Osteocyte (in vitro differentiated cells): ENCODE measurements around the gene ASF1B. TPM values are rescaled to one million over a fixed set of nuclear protein-coding genes. Genes with fewer than 3 reads are reported as not detected.
A peak's percentile ranks its signal among the peaks of the same experiment; 100 is the strongest.

Source experiments
- DNase-seq: peaks from one replicate; pipeline ENCODE4 v3.0.0; 2021; ENCODE audit warnings: mixed read lengths; ENCODE audit not compliant: unreplicated experiment; ENCODE audit errors: extremely low spot score
- H3K27ac Mint-ChIP-seq: one replicate; pipeline ENCODE4 v1.8.0; 2021; ENCODE audit warnings: mild to moderate bottlenecking, mixed read lengths; ENCODE audit not compliant: unreplicated experiment
- H3K27me3 Mint-ChIP-seq: one replicate; pipeline ENCODE4 v1.8.0; 2021; ENCODE audit warnings: mixed read lengths; ENCODE audit not compliant: unreplicated experiment
- H3K36me3 Mint-ChIP-seq: one replicate; pipeline ENCODE4 v1.8.0; 2021; ENCODE audit warnings: mixed read lengths; ENCODE audit not compliant: unreplicated experiment
- H3K4me1 Mint-ChIP-seq: one replicate; pipeline ENCODE4 v1.8.0; 2021; ENCODE audit warnings: mixed read lengths; ENCODE audit not compliant: unreplicated experiment
- H3K4me3 Mint-ChIP-seq: one replicate; pipeline ENCODE4 v1.8.0; 2021; ENCODE audit warnings: mild to moderate bottlenecking, moderate library complexity, mixed read lengths; ENCODE audit not compliant: unreplicated experiment
- H3K9me3 Mint-ChIP-seq: one replicate; pipeline ENCODE4 v1.8.0; 2021; ENCODE audit warnings: mixed read lengths; ENCODE audit not compliant: unreplicated experiment
- CTCF ChIP-seq: fragments of 200-600 bp; sonication (generic); IDR thresholded peaks from 2 replicates; pipeline ENCODE4 v1.5.0; 2021; ENCODE audit warnings: antibody characterized with exemption, mild to moderate bottlenecking, moderate library complexity
- total RNA-seq: library from RNA; stranded (reverse); gene quantifications from 2 replicates; pipeline ENCODE4 v1.2.1, GENCODE V29; 2021

Gene ASF1B
- total RNA-seq, 1 donor from 2014 or later: 4.5 TPM

GRCh38 chr19:14102102-14102696 lies 34.2 kb downstream of the ASF1B start:
- H3K4me1 Mint-ChIP-seq: no peaks in the 10 kb centered on the region
- H3K27ac Mint-ChIP-seq: no peak overlapping the region
- no peaks in the 10 kb centered on the region for H3K27me3 Mint-ChIP-seq
- H3K4me3 Mint-ChIP-seq: no peak overlapping the region
- DNase-seq: no peak
- peaks cover 11% of the 10 kb centered on the region for H3K36me3 Mint-ChIP-seq
- TF ChIP-seq CTCF: no peak
- no peaks in the 10 kb centered on the region for H3K9me3 Mint-ChIP-seq

GRCh38 chr19:14101003-14101545 lies 35.3 kb downstream of the ASF1B start:
- no peak for TF ChIP-seq CTCF
- Mint-ChIP-seq H3K4me3 (no peak overlapping the region), H3K9me3 (no peaks in the 10 kb centered on the region), H3K27ac (no peak overlapping the region), H3K4me1 (no peaks in the 10 kb centered on the region), H3K27me3 (no peaks in the 10 kb centered on the region), H3K36me3 (peaks cover 17% of the 10 kb centered on the region)
- no peak for DNase-seq

- TF ChIP-seq CTCF: peak; percentile 23
- no peak for DNase-seq
- no peak overlapping the region for H3K4me3 Mint-ChIP-seq
- no peaks in the 10 kb centered on the region for H3K9me3 Mint-ChIP-seq
- peaks cover 2% of the 10 kb centered on the region for H3K4me1 Mint-ChIP-seq
- H3K27ac Mint-ChIP-seq: no peak overlapping the region
- H3K27me3 Mint-ChIP-seq: no peaks in the 10 kb centered on the region
- peaks cover 16% of the 10 kb centered on the region for H3K36me3 Mint-ChIP-seq
These were observed 38.7 kb downstream of the ASF1B start for GRCh38 chr19:14097532-14098151.

- Mint-ChIP-seq H3K4me3 (no peak overlapping the region), H3K36me3 (peaks cover 16% of the 10 kb centered on the region)
- DNase-seq: no peak
These were observed 40.0 kb downstream of the ASF1B start for GRCh38 chr19:14096272-14096992.

More at GRCh38 chr19:14096272-14096992, 40.0 kb downstream of the ASF1B start:
- Mint-ChIP-seq H3K27ac (no peak overlapping the region), H3K27me3 (no peaks in the 10 kb centered on the region), H3K4me1 (peaks cover 10% of the 10 kb centered on the region), H3K9me3 (no peaks in the 10 kb centered on the region)
- no peak for TF ChIP-seq CTCF
